NCI-H2196 treated with DMSO at 0.1 percent for 48 hours (cell line): Measurements from ENCODE around the gene CCND3.
A peak's percentile ranks its signal among the peaks of the same experiment; 100 is the strongest.

ENCODE experiments used
- DNase-seq: peaks from one replicate; lab custom pipeline; 2025; ENCODE audit not compliant: unreplicated experiment; lab: John Stamatoyannopoulos, UW

Gene CCND3

GRCh38 chr6:41941280-41942066 lies at the start of gene CCND3:
Gene CCND3 (minus strand): TSS chr6:41941808. CDS start chr6:41941649, 159 bp downstream.
- DNase-seq: peak; percentile 89

- DNase-seq: no peak
Measured at GRCh38 chr6:41986339-41986738, 44.7 kb upstream of the CCND3 start.

- no peak for DNase-seq
Measured at GRCh38 chr6:41984623-41985022, 43.0 kb upstream of the CCND3 start.

- DNase-seq: no peak
Measured at GRCh38 chr6:41976794-41977484, 35.3 kb upstream of the CCND3 start.

- DNase-seq: no peak
Measured at GRCh38 chr6:41975276-41975675, 33.7 kb upstream of the CCND3 start.

- no peak for DNase-seq
Measured at GRCh38 chr6:41974281-41974825, 32.7 kb upstream of the CCND3 start.

GRCh38 chr6:41972826-41973225 lies 31.2 kb upstream of the CCND3 start:
- DNase-seq: no peak

- no peak for DNase-seq
Measured at GRCh38 chr6:41970436-41970846, 28.8 kb upstream of the CCND3 start.

GRCh38 chr6:41967312-41968287 lies 26.0 kb upstream of the CCND3 start:
- DNase-seq: no peak

- DNase-seq: no peak
Measured at GRCh38 chr6:41966961-41967311, 25.3 kb upstream of the CCND3 start.

- DNase-seq: no peak
Measured at GRCh38 chr6:41966214-41966920, 24.8 kb upstream of the CCND3 start.

- no peak for DNase-seq
Measured at GRCh38 chr6:41965429-41966213, 24.0 kb upstream of the CCND3 start.

GRCh38 chr6:41964201-41964887 lies 22.7 kb upstream of the CCND3 start:
- no peak for DNase-seq

- no peak for DNase-seq
Measured at GRCh38 chr6:41963371-41963770, 21.8 kb upstream of the CCND3 start.

- no peak for DNase-seq
Measured at GRCh38 chr6:41960028-41960427, 18.4 kb upstream of the CCND3 start.

- no peak for DNase-seq
Measured at GRCh38 chr6:41958022-41958856, 16.6 kb upstream of the CCND3 start.

- no peak for DNase-seq
Measured at GRCh38 chr6:41957117-41957516, 15.5 kb upstream of the CCND3 start.

GRCh38 chr6:41955412-41955811 lies 13.8 kb upstream of the CCND3 start:
- DNase-seq: no peak
